ENCODE measurements around the gene MYOD1. TPM values are rescaled to one million over a fixed set of nuclear protein-coding genes. Genes with fewer than 3 reads are reported as not detected.

The MYOD1 gene
- total RNA-seq, 8 experiments from 2014 or later = 0.11 to 0.62 (median 0.20) TPM; not detected in 3

Other genes with a start within 250 kb of the MYOD1 start
- 10 to 100 TPM in 1 of 8 experiments, 1 to 10 TPM in 5, under 1 TPM in 2; 0.18 to 11.8 (median 3.8) TPM for gene ABCC8, start 242.7 kb upstream of the MYOD1 start, total RNA-seq
- under 1 TPM in 5 of 8 experiments, not detected in 3; 0.11 to 1.00 (median 0.51) TPM for gene USH1C, start 175.2 kb upstream of the MYOD1 start, total RNA-seq
- gene OTOG, start 172.3 kb upstream of the MYOD1 start, total RNA-seq = under 1 TPM in 6 of 8 experiments, not detected in 2; 0.09 to 0.49 (median 0.14) TPM
- gene KCNC1, start 15.2 kb downstream of the MYOD1 start, total RNA-seq = 10 to 100 TPM in 1 of 8 experiments, 1 to 10 TPM in 7; 1.5 to 12.5 (median 6.2) TPM

Measured in motor neuron (in vitro differentiated cells).